Dedifferentiated amniotic fluid mesenchymal stem cell (primary cell): ENCODE results near the gene CDH9.
"Not testable (repeated sequence)": the region's sequence is repeated elsewhere in the genome, so short reads cannot be mapped to it uniquely, and the experiment has no call there.

ENCODE experiments used
- DNase-seq: peaks from one replicate; pipeline ENCODE4 v3.0.0-alpha.2; 2016; ENCODE audit errors: extremely low spot score

The CDH9 gene

GRCh38 chr5:26945901-26946300 is 92.5 kb downstream of the CDH9 start:
- no peak for DNase-seq

GRCh38 chr5:26942481-26942880 is 95.9 kb downstream of the CDH9 start:
- no peak for DNase-seq

GRCh38 chr5:26940994-26941393 is 97.4 kb downstream of the CDH9 start:
- no peak for DNase-seq

GRCh38 chr5:26932238-26932637 is 106.1 kb downstream of the CDH9 start:
- DNase-seq, result no peak

- DNase-seq, result no peak
Measured at GRCh38 chr5:26921439-26921838, 116.9 kb downstream of the CDH9 start.

- no peak for DNase-seq
Measured at GRCh38 chr5:26903469-26903868, 134.9 kb downstream of the CDH9 start.

GRCh38 chr5:26894719-26895263 is 143.6 kb downstream of the CDH9 start:
- DNase-seq, result no peak

- DNase-seq, result no peak
Measured at GRCh38 chr5:26893078-26893477, 145.3 kb downstream of the CDH9 start.

- DNase-seq, result no peak
Measured at GRCh38 chr5:26889815-26890214, 148.6 kb downstream of the CDH9 start.

GRCh38 chr5:26884481-26884880 is 153.9 kb downstream of the CDH9 start:
- DNase-seq, result no peak

- no peak for DNase-seq
Measured at GRCh38 chr5:26883375-26883774, 155.0 kb downstream of the CDH9 start.

- no peak for DNase-seq
Measured at GRCh38 chr5:26881901-26882300, 156.5 kb downstream of the CDH9 start.

- no peak for DNase-seq
Measured at GRCh38 chr5:26877154-26877553, 161.2 kb downstream of the CDH9 start.

GRCh38 chr5:26872337-26872736 is 166.0 kb downstream of the CDH9 start:
- no peak for DNase-seq

- no peak for DNase-seq
Measured at GRCh38 chr5:26869781-26870180, 168.6 kb downstream of the CDH9 start.

- DNase-seq, result no peak
Measured at GRCh38 chr5:26868504-26868903, 169.9 kb downstream of the CDH9 start.

GRCh38 chr5:26864061-26864460 is 174.3 kb downstream of the CDH9 start:
- no peak for DNase-seq

GRCh38 chr5:26856238-26856637 is 182.1 kb downstream of the CDH9 start:
- no peak for DNase-seq

GRCh38 chr5:26852450-26852849 is 185.9 kb downstream of the CDH9 start:
- not testable (repeated sequence) for DNase-seq

GRCh38 chr5:26847041-26847736 is 191.2 kb downstream of the CDH9 start:
- no peak for DNase-seq

GRCh38 chr5:26843677-26844076 is 194.7 kb downstream of the CDH9 start:
- no peak for DNase-seq

GRCh38 chr5:26833596-26833995 is 204.8 kb downstream of the CDH9 start:
- DNase-seq, result no peak
